ENCODE data around the gene CHCHD1. TPM values are rescaled to one million over a fixed set of nuclear protein-coding genes. Genes with fewer than 3 reads are reported as not detected.
"Not testable (repeated sequence)": the region's sequence is repeated elsewhere in the genome, so short reads cannot be mapped to it uniquely, and the experiment has no call there.

The CHCHD1 gene
- 10 to 100 TPM; 23.0 to 24.8 TPM for total RNA-seq

GRCh38 chr10:73781879-73782748 lies at the start of gene CHCHD1:
CHCHD1 (plus strand) TSS chr10:73782048; CDS start chr10:73782076, 28 bp downstream.
- Mint-ChIP-seq H3K36me3 (peaks cover 11% of the 10 kb centered on the region), H3K27ac (peak within 1 kb of the TSS; percentile 99), H3K9me3 (no peaks in the 10 kb centered on the region), H3K4me3 (peak within 1 kb of the TSS; percentile 98), H3K27me3 (no peaks in the 10 kb centered on the region), H3K4me1 (peaks cover 40% of the 10 kb centered on the region)
- peak; percentile 95 for DNase-seq
- ATAC-seq (ENCODE audit: low read depth) = peak; percentile 61
- POLR2A ChIA-PET = interaction anchor here (0.7 to 7.3 kb wide), 15 partner anchors 10 to 687 kb away, joined by 3 to 101 read pairs (median 5); partner anchors contain the start of genes DNAJC9, PPP3CB and SEC24C

DNA sequence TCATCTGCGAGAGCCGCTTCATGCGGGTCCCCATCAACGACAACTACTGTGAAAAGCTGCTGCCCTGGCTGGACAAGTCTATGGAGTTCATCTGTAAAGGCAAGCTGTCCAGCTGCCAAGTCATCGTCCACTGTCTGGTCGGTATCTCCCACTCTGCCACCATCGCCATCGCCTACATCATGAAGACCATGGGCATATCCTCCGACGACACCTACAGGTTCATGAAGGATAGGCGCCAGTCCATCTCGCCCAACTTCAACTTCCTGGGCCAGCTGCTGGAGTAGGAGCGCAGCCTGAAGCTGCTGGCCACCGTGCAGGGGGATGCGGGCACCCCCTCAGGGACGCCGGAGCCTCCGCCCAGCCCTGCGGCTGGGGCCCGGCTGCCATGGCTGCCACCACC lies 49.4 kb upstream of the CHCHD1 start:
- Mint-ChIP-seq H3K27me3 (no peaks in the 10 kb centered on the region), H3K36me3 (peaks cover 2% of the 10 kb centered on the region), H3K27ac (no peak overlapping the region), H3K4me3 (peak overlapping the region; percentile 33), H3K4me1 (peaks cover 7% of the 10 kb centered on the region), H3K9me3 (no peaks in the 10 kb centered on the region)
- no peak for DNase-seq
- no peak for ATAC-seq (ENCODE audit: low read depth)
- POLR2A ChIA-PET = interaction anchor here (4.0 kb wide), 1 partner anchor 11 kb away, joined by 47 read pairs; the partner anchor contains the start of gene SEC24C

GRCh38 chr10:73732931-73733623 lies 48.8 kb upstream of the CHCHD1 start:
- Mint-ChIP-seq H3K36me3 (peaks cover 2% of the 10 kb centered on the region), H3K4me3 (no peak overlapping the region), H3K27ac (no peak overlapping the region), H3K27me3 (no peaks in the 10 kb centered on the region), H3K9me3 (no peaks in the 10 kb centered on the region), H3K4me1 (peaks cover 7% of the 10 kb centered on the region)
- no peak for DNase-seq
- no peak for ATAC-seq (ENCODE audit: low read depth)
- POLR2A ChIA-PET = interaction anchor here (0.6 to 4.0 kb wide), 2 partner anchors 11 kb away, joined by 3 to 47 read pairs; partner anchors contain the start of gene SEC24C

GRCh38 chr10:73734028-73734720 lies 47.7 kb upstream of the CHCHD1 start:
- H3K9me3 Mint-ChIP-seq = no peaks in the 10 kb centered on the region
- DNase-seq (no peak), ATAC-seq (ENCODE audit: low read depth) (no peak)
- H3K4me1 Mint-ChIP-seq = peaks cover 7% of the 10 kb centered on the region
- no peaks in the 10 kb centered on the region for H3K27me3 Mint-ChIP-seq
- no peak overlapping the region for H3K27ac Mint-ChIP-seq
- H3K4me3 Mint-ChIP-seq = no peak overlapping the region
- POLR2A ChIA-PET = interaction anchor here (0.6 kb wide), 1 partner anchor 9 kb away, joined by 3 read pairs; no protein-coding TSS in a partner anchor
- peaks cover 2% of the 10 kb centered on the region for H3K36me3 Mint-ChIP-seq

DNA sequence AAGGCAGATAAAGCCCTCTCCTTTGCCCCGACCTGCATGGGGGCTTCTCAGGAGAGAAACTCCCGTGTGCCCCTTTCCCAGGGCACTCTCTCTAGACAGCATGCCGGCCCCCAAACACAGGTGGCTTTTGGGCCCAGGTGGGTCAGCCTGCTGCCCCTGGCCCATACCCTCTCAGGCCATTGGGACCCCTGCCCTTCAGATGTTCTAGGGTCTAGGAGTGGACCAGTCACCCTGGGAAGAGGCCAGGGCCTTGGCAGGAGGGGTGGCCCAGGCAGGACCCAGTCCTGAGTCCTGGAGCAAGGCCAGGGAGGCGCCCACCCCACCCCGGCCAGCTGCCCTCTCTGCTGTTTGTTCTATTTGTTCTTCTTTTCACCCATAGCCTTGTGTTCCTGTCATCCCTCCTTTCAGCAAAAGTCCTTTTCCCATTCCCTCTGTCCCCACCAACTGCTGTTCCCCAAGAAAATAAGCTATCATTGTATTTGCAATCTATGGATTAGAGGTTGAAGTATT lies 47.0 kb upstream of the CHCHD1 start:
- no peaks in the 10 kb centered on the region for H3K9me3 Mint-ChIP-seq
- H3K27me3 Mint-ChIP-seq = no peaks in the 10 kb centered on the region
- POLR2A ChIA-PET = no interaction called here
- H3K4me3 Mint-ChIP-seq = no peak overlapping the region
- peaks cover 7% of the 10 kb centered on the region for H3K4me1 Mint-ChIP-seq
- ATAC-seq (ENCODE audit: low read depth) (no peak), DNase-seq (no peak)
- no peak overlapping the region for H3K27ac Mint-ChIP-seq
- peaks cover 2% of the 10 kb centered on the region for H3K36me3 Mint-ChIP-seq

- not testable (repeated sequence) for H3K9me3 Mint-ChIP-seq; ATAC-seq (ENCODE audit: low read depth); H3K36me3 Mint-ChIP-seq; H3K4me3 Mint-ChIP-seq; H3K27ac Mint-ChIP-seq; H3K27me3 Mint-ChIP-seq; H3K4me1 Mint-ChIP-seq; DNase-seq
- POLR2A ChIA-PET = interaction anchor here (0.6 to 0.7 kb wide), 2 partner anchors 31 to 70 kb away, joined by 3 read pairs; a partner anchor contains a TSS
These were observed 41.2 kb upstream of the CHCHD1 start for GRCh38 chr10:73740501-73741254.

DNA sequence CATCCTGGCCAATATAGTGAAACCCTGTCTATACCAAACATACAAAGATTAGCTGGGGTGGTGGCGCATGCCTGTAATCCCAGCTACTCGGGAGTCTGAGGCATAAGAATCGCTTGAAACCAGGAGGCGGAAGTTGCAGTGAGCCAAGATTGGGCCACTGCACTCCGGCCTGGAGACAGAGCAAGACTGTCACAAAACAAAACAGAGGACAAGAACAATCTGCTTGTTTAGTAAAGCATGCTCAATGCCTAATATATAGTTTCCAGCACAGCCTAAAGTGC lies 39.5 kb upstream of the CHCHD1 start:
- peaks cover 3% of the 10 kb centered on the region for H3K36me3 Mint-ChIP-seq
- peaks cover 19% of the 10 kb centered on the region for H3K4me1 Mint-ChIP-seq
- DNase-seq = no peak
- no peaks in the 10 kb centered on the region for H3K27me3 Mint-ChIP-seq
- ATAC-seq (ENCODE audit: low read depth) = no peak
- no peaks in the 10 kb centered on the region for H3K9me3 Mint-ChIP-seq
- peak overlapping the region; percentile 98 for H3K4me3 Mint-ChIP-seq
- H3K27ac Mint-ChIP-seq = no peak overlapping the region
- POLR2A ChIA-PET = interaction anchor here (2.2 to 4.7 kb wide), 3 partner anchors 11 to 68 kb away, joined by 7 to 47 read pairs (median 23); a partner anchor contains a TSS

DNA sequence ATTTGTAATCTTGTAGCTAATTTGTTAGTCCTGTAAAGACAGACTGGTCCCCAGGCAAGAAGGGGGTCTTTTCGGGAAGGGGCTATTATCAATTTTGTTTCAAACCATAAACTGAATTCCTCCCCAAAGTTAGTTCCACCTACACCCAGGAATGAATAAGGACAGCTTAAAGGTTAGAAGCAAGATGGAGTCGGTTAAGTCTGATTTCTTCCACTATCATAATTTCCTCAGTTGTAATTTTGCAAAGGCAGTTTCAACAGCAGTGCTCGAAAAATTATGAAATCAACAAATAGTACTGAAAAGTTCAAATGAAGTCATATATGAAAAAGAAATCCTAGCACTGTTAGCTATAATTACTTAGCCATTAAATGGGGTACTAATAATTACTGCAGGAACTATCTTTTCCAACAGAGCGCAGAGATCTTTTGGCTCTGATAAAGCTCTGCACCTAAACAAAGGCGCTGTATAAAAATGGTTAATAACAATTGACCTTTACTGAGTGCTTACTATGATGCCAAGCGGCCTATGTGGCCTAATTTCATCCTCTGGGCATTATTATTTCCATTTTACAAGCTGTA lies 38.4 kb upstream of the CHCHD1 start:
- H3K9me3 Mint-ChIP-seq = no peaks in the 10 kb centered on the region
- H3K27ac Mint-ChIP-seq = peak overlapping the region; percentile 98
- peak overlapping the region; percentile 98 for H3K4me3 Mint-ChIP-seq
- peaks cover 20% of the 10 kb centered on the region for H3K4me1 Mint-ChIP-seq
- POLR2A ChIA-PET = interaction anchor here (0.5 to 4.7 kb wide), 11 partner anchors 10 to 247 kb away, joined by 3 to 47 read pairs (median 3); partner anchors contain the start of genes CHCHD1 and PPP3CB
- ATAC-seq (ENCODE audit: low read depth) (no peak), DNase-seq (no peak)
- no peaks in the 10 kb centered on the region for H3K27me3 Mint-ChIP-seq
- peaks cover 3% of the 10 kb centered on the region for H3K36me3 Mint-ChIP-seq

DNA sequence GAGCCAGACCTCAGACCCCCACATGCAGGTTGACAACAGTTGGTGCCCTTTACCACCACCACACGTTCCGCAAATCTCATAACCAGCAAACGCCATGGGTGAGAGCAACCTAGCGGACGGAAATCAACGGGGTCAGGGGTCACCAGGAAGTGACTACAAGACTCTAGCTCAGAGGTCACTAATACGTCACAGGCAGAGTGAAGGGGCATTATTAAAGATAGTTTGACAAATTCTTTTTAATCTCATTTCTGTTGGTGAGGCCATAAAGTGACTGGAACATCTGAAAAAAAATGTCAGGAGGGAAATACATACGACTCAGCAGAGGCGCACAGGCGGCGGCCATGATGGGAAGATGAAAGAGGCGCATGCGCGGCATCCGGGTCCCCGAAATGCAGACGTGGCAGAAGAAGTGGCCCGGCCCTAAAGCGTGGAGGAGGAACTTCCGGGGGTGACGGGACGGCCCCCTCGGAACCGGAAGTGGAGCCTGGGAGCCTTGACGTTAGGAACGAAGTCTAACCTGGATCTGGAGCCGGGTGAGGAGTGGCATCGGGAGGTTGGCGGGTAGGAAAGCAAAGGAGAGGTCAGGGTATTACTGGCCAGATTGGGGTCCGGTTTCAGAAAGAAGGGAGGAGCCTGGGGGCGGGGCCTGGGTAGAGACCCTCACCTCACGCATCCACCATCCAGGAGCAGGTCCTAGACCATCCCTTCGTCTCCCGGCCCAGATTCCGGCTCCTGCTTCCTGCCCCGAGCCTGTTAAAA lies 37.8 kb upstream of the CHCHD1 start, which contains the start of gene SEC24C:
SEC24C (plus strand) TSS at position 468 of the 759 bp plus-strand sequence. CDS start 2,461 bp downstream, outside the sequence.
- ATAC-seq (ENCODE audit: low read depth) (peak; percentile 90), DNase-seq (peak; percentile 93)
- POLR2A ChIA-PET = interaction anchor here (0.5 to 4.7 kb wide), 10 partner anchors 10 to 248 kb away, joined by 3 to 47 read pairs (median 5); partner anchors contain the start of genes CHCHD1 and PPP3CB
- peaks cover 22% of the 10 kb centered on the region for H3K4me1 Mint-ChIP-seq
- H3K27me3 Mint-ChIP-seq = no peaks in the 10 kb centered on the region
- peak within 1 kb of the TSS; percentile 98 for H3K4me3 Mint-ChIP-seq
- no peaks in the 10 kb centered on the region for H3K9me3 Mint-ChIP-seq
- peak within 1 kb of the TSS; percentile 98 for H3K27ac Mint-ChIP-seq
- H3K36me3 Mint-ChIP-seq = peaks cover 6% of the 10 kb centered on the region

DNA sequence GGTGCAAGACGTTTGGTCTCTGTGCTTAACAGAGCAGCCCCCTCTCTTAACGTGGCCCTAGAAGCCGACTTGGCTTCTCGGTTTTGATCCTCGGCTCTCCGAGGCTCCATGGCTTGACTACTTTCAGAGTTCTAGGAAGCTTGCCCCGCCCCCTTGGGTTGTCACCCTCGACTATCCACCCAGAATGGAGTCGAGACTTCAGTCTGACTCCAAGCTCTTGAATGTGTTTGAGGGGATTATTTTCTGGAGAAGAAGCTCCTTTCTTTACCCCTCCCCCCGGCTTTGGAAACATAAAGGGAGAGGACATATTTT lies 37.2 kb upstream of the CHCHD1 start:
- Mint-ChIP-seq H3K36me3 (peaks cover 9% of the 10 kb centered on the region), H3K27ac (peak overlapping the region; percentile 98), H3K4me3 (peak overlapping the region; percentile 98), H3K9me3 (no peaks in the 10 kb centered on the region), H3K4me1 (peaks cover 25% of the 10 kb centered on the region), H3K27me3 (no peaks in the 10 kb centered on the region)
- DNase-seq (no peak), ATAC-seq (ENCODE audit: low read depth) (peak; percentile 40)
- POLR2A ChIA-PET = interaction anchor here (0.9 to 4.7 kb wide), 6 partner anchors 13 to 134 kb away, joined by 3 to 47 read pairs (median 12); partner anchors contain the start of gene CHCHD1

DNA sequence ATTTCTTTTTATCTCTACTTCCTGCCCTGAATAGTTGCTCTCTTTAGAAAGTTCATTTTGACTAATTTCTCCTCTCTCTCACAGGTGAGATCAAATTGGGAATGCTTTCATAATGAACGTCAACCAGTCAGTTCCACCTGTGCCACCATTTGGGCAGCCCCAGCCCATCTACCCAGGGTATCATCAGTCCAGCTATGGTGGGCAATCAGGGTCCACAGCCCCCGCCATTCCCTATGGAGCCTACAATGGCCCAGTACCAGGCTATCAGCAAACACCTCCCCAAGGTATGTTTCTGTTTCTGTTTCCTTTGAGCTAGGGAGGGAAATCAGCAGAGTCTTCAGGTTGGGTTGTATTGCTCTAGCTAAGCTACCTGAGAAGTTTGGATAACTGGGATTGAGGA lies 35.1 kb upstream of the CHCHD1 start:
- POLR2A ChIA-PET = interaction anchor here (0.9 to 1.4 kb wide), 2 partner anchors 16 to 35 kb away, joined by 3 to 4 read pairs; partner anchors contain the start of gene CHCHD1
- ATAC-seq (ENCODE audit: low read depth) (no peak), DNase-seq (no peak)
- H3K36me3 Mint-ChIP-seq = peaks cover 19% of the 10 kb centered on the region
- peak overlapping the region; percentile 45 for H3K27ac Mint-ChIP-seq
- peaks cover 33% of the 10 kb centered on the region for H3K4me1 Mint-ChIP-seq
- H3K4me3 Mint-ChIP-seq = peak overlapping the region; percentile 39
- H3K27me3 Mint-ChIP-seq = no peaks in the 10 kb centered on the region
- H3K9me3 Mint-ChIP-seq = no peaks in the 10 kb centered on the region

All from activated naive CD8-positive, alpha-beta T cell treated with anti-CD3 and anti-CD28 coated beads, Interleukin-2, amount 10 ng/mL, durations not matched to agents 7 days and 5 days (primary cell).